Gastrocnemius medialis (tissue), 4 donors: ENCODE measurements around the gene ASIC2. TPM values are rescaled to one million over a fixed set of nuclear protein-coding genes. Genes with fewer than 3 reads are reported as not detected.
A peak's percentile ranks its signal among the peaks of the same experiment; 100 is the strongest.

Experiments
- ATAC-seq, 2 donors: fragments of 150-250 bp; one replicate each; pipeline ENCODE4 v1.9.1; 2016
- DNase-seq, 2 donors: peaks; one replicate each; pipeline ENCODE4 v3.0.0-alpha.2; 2019
- H3K27ac ChIP-seq, 4 donors: fragments of 200-600 bp; sonication (generic); 1 replicate in 1 of 4; 2 replicates in 3 of 4; pipeline ENCODE4 v1.5.1; 2016 to 2018; ENCODE audit warnings: mild to moderate bottlenecking in 2 of 4, moderate library complexity in 1 of 4
- H3K27me3 ChIP-seq, 3 donors: fragments of 200-600 bp; sonication (generic) in 2 of 3; 1 replicate in 1 of 3; 2 replicates in 2 of 3; pipeline versions ENCODE4 v1.5.1 to v1.6.0; 2016 to 2019; ENCODE audit warnings: mild to moderate bottlenecking in 1 of 3, moderate library complexity in 1 of 3
- H3K36me3 ChIP-seq, 2 donors: fragments of 200-600 bp; sonication (generic) in 1 of 2; one replicate each; pipeline ENCODE4 v1.5.1; 2017 to 2018
- H3K4me1 ChIP-seq, 2 donors: fragments of 200-600 bp; sonication (generic) in 1 of 2; one replicate each; pipeline ENCODE4 v1.5.1; 2016 to 2017; ENCODE audit warnings: mild to moderate bottlenecking in 2 of 2
- H3K4me3 ChIP-seq, 4 donors: fragments of 200-600 bp; sonication (generic) in 3 of 4; 1 replicate in 1 of 4; 2 replicates in 3 of 4; pipeline ENCODE4 v1.5.1; 2016 to 2019; ENCODE audit warnings: mild to moderate bottlenecking in 2 of 4
- H3K9me3 ChIP-seq, 3 donors: fragments of 200-600 bp; sonication (generic) in 2 of 3; 1 replicate in 1 of 3; 2 replicates in 2 of 3; pipeline ENCODE4 v1.5.1; 2016 to 2019
- POLR2A ChIP-seq, 2 donors: fragments of 450-650 bp; IDR thresholded peaks; one replicate each; pipeline ENCODE4 v1.6.1; 2017; ENCODE audit warnings: antibody characterized with exemption in 2 of 2, mild to moderate bottlenecking in 2 of 2, moderate library complexity in 2 of 2
- in situ Hi-C, 4 donors: fragments of 200-750 bp; cut with MboI; loops; one replicate each; pipeline versions ENCODE4 v1.15.0 to v1.8.0; 2017; ENCODE audit warnings: low sequenced_read_pairs in 4 of 4
- intact Hi-C: fragments of 100-400 bp; cut with DNase I; formaldehyde crosslinking; loops from one replicate; pipeline ENCODE4 v1.15.1; 2023; ENCODE audit warnings: low total_unique reads
- total RNA-seq, 4 donors: library from RNA; depleted of rRNA; stranded (reverse); fragments of >200 nt; gene quantifications; one replicate each; pipeline versions ENCODE4 v1.1.0 to v1.2.3, GENCODE V29; 2016
- TF ChIP-seq, protein P1 (sequence below), 5 experiments: fragments of 450-650 bp in 3 of 5; fragments of 200-600 bp in 2 of 5; sonication (generic) in 2 of 5; IDR thresholded peaks in 4 of 5; conservative IDR thresholded peaks in 1 of 5; 1 replicate in 4 of 5; 2 replicates in 1 of 5; pipeline ENCODE4 v1.5.1; 2016 to 2019; ENCODE audit warnings: antibody characterized with exemption in 5 of 5, mild to moderate bottlenecking in 3 of 5, moderate library complexity in 3 of 5

The ASIC2 gene
- total RNA-seq, 4 donors from 2014 or later, result not detected

- H3K9me3 ChIP-seq, result no peaks in the 10 kb centered on the region
- no peaks in the 10 kb centered on the region for H3K4me1 ChIP-seq
- no peak overlapping the region for H3K4me3 ChIP-seq
- H3K27ac ChIP-seq, result no peak overlapping the region
- TF ChIP-seq, protein P1, sequence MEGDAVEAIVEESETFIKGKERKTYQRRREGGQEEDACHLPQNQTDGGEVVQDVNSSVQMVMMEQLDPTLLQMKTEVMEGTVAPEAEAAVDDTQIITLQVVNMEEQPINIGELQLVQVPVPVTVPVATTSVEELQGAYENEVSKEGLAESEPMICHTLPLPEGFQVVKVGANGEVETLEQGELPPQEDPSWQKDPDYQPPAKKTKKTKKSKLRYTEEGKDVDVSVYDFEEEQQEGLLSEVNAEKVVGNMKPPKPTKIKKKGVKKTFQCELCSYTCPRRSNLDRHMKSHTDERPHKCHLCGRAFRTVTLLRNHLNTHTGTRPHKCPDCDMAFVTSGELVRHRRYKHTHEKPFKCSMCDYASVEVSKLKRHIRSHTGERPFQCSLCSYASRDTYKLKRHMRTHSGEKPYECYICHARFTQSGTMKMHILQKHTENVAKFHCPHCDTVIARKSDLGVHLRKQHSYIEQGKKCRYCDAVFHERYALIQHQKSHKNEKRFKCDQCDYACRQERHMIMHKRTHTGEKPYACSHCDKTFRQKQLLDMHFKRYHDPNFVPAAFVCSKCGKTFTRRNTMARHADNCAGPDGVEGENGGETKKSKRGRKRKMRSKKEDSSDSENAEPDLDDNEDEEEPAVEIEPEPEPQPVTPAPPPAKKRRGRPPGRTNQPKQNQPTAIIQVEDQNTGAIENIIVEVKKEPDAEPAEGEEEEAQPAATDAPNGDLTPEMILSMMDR (IDR thresholded peaks at IDR 0.05 in 4 of 5, conservative IDR thresholded peaks at IDR 0.05 in 1 of 5), result no peak
- TF ChIP-seq POLR2A (IDR thresholded peaks at IDR 0.05), result no peak
- no peak for ATAC-seq
- H3K27me3 ChIP-seq, result peaks cover 0 to 2% (median 0%) of the 10 kb centered on the region in 3 donors
- in situ Hi-C loops (no loop called here), intact Hi-C loops (no loop called here)
- H3K36me3 ChIP-seq, result no peaks in the 10 kb centered on the region
- DNase-seq, result no peak
Observed at GRCh38 chr17:33241390-33241789, 51.7 kb downstream of the ASIC2 start.

GRCh38 chr17:33240362-33240761, 52.7 kb downstream of the ASIC2 start:
- intact Hi-C loops (no loop called here), in situ Hi-C loops (no loop called here)
- no peak for DNase-seq
- TF ChIP-seq, protein P1 (IDR thresholded peaks at IDR 0.05 in 4 of 5, conservative IDR thresholded peaks at IDR 0.05 in 1 of 5), result no peak
- no peak for TF ChIP-seq POLR2A (IDR thresholded peaks at IDR 0.05)
- no peak for ATAC-seq
- Histone ChIP-seq H3K4me1 (no peaks in the 10 kb centered on the region), H3K9me3 (no peaks in the 10 kb centered on the region), H3K4me3 (no peak overlapping the region), H3K36me3 (no peaks in the 10 kb centered on the region), H3K27me3 (peaks cover 0 to 2% (median 0%) of the 10 kb centered on the region in 3 donors), H3K27ac (no peak overlapping the region)

GRCh38 chr17:33239702-33240101, 53.4 kb downstream of the ASIC2 start:
- Histone ChIP-seq H3K4me1 (peaks cover 0 to 4% of the 10 kb centered on the region in 2 donors), H3K9me3 (no peaks in the 10 kb centered on the region), H3K4me3 (no peak overlapping the region), H3K36me3 (no peaks in the 10 kb centered on the region), H3K27me3 (peaks cover 0 to 2% (median 0%) of the 10 kb centered on the region in 3 donors), H3K27ac (no peak overlapping the region)
- TF ChIP-seq POLR2A (IDR thresholded peaks at IDR 0.05), result no peak
- TF ChIP-seq, protein P1 (IDR thresholded peaks at IDR 0.05 in 4 of 5, conservative IDR thresholded peaks at IDR 0.05 in 1 of 5), result no peak
- in situ Hi-C loops, result no loop called here
- intact Hi-C loops, result no loop called here
- DNase-seq (no peak), ATAC-seq (no peak)

GRCh38 chr17:33234930-33235685, 58.0 kb downstream of the ASIC2 start:
- peak; percentile 64 to 78 for ATAC-seq
- Histone ChIP-seq H3K4me1 (peaks cover 0 to 4% of the 10 kb centered on the region in 2 donors), H3K9me3 (no peaks in the 10 kb centered on the region), H3K27ac (no peak overlapping the region), H3K4me3 (no peak overlapping the region), H3K27me3 (no peaks in the 10 kb centered on the region), H3K36me3 (no peaks in the 10 kb centered on the region)
- intact Hi-C loops (no loop called here), in situ Hi-C loops (no loop called here)
- DNase-seq, result peak in 1 of 2 donors; percentile 26
- no peak for TF ChIP-seq POLR2A (IDR thresholded peaks at IDR 0.05)
- TF ChIP-seq, protein P1 (IDR thresholded peaks at IDR 0.05 in 4 of 5, conservative IDR thresholded peaks at IDR 0.05 in 1 of 5), result no peak
